Measurements from ENCODE around the gene FASTK.

Gene FASTK

GRCh38 chr7:151065516-151065915, 15.1 kb downstream of the FASTK start:
- no peak for DNase-seq

GRCh38 chr7:151064993-151065392, 15.6 kb downstream of the FASTK start:
- no peak for DNase-seq

- DNase-seq, result no peak
Observed at GRCh38 chr7:151064454-151064853, 16.2 kb downstream of the FASTK start.

GRCh38 chr7:151063212-151063561, 17.4 kb downstream of the FASTK start:
- DNase-seq, result no peak

GRCh38 chr7:151062399-151063211, 18.0 kb downstream of the FASTK start:
- peak; percentile 72 for DNase-seq

- DNase-seq, result peak; percentile 39
Observed at GRCh38 chr7:151062111-151062398, 18.6 kb downstream of the FASTK start.

- DNase-seq, result no peak
Observed at GRCh38 chr7:151061213-151062110, 19.1 kb downstream of the FASTK start.

GRCh38 chr7:151060416-151061212, 20.0 kb downstream of the FASTK start:
- peak; percentile 59 for DNase-seq

- DNase-seq, result no peak
Observed at GRCh38 chr7:151060113-151060415, 20.5 kb downstream of the FASTK start.

GRCh38 chr7:151059367-151060112, 21.1 kb downstream of the FASTK start, which contains the start of gene SLC4A2:
SLC4A2 (plus strand) TSS chr7:151059589; CDS start chr7:151061988, 2,399 bp downstream.
- DNase-seq, result peak; percentile 86

- peak; percentile 78 for DNase-seq
Observed at GRCh38 chr7:151058781-151059366, 21.7 kb downstream of the FASTK start.

- DNase-seq, result peak; percentile 95
Observed at GRCh38 chr7:151057989-151058780, 22.4 kb downstream of the FASTK start.

- peak; percentile 98 for DNase-seq
Observed at GRCh38 chr7:151057506-151057988, 23.1 kb downstream of the FASTK start, which contains the start of gene CDK5. CDK5 (minus strand) TSS chr7:151057897; CDS start chr7:151057848, 49 bp downstream.

GRCh38 chr7:151056666-151057505, 23.7 kb downstream of the FASTK start:
- no peak for DNase-seq

- no peak for DNase-seq
Observed at GRCh38 chr7:151056283-151056665, 24.3 kb downstream of the FASTK start.

GRCh38 chr7:151053751-151054150, 26.9 kb downstream of the FASTK start:
- no peak for DNase-seq

- no peak for DNase-seq
Observed at GRCh38 chr7:151053096-151053495, 27.5 kb downstream of the FASTK start.

GRCh38 chr7:151051108-151051507, 29.5 kb downstream of the FASTK start:
- peak; percentile 68 for DNase-seq

- DNase-seq, result no peak
Observed at GRCh38 chr7:151048911-151049463, 31.6 kb downstream of the FASTK start.
